BLaER1 (cell line): Measurements from ENCODE around the gene GALNTL6.

Source experiments
- H3K27ac ChIP-seq: shearing (Covaris generic); formaldehyde crosslinking; 2 replicates; pipeline ENCODE4 v1.8.1; 2022
- H3K27me3 ChIP-seq: shearing (Covaris generic); formaldehyde crosslinking; 2 replicates; pipeline ENCODE4 v1.8.1; 2022
- H3K36me3 ChIP-seq: shearing (Covaris generic); formaldehyde crosslinking; 2 replicates; pipeline ENCODE4 v1.8.1; 2022
- H3K4me1 ChIP-seq: shearing (Covaris generic); formaldehyde crosslinking; 2 replicates; pipeline ENCODE4 v1.8.1; 2022
- H3K4me2 ChIP-seq: shearing (Covaris generic); formaldehyde crosslinking; 2 replicates; pipeline ENCODE4 v1.8.1; 2022
- H3K4me3 ChIP-seq: shearing (Covaris generic); formaldehyde crosslinking; 2 replicates; pipeline ENCODE4 v1.8.1; 2022
- H3K9ac ChIP-seq: shearing (Covaris generic); formaldehyde crosslinking; 2 replicates; pipeline ENCODE4 v1.8.1; 2022
- H3K9me3 ChIP-seq: shearing (Covaris generic); formaldehyde crosslinking; 2 replicates; pipeline ENCODE4 v1.8.1; 2022
- H4K20me1 ChIP-seq: shearing (Covaris generic); formaldehyde crosslinking; 2 replicates; pipeline ENCODE4 v1.8.1; 2022
- Cebpa-rat ChIP-seq: shearing (Covaris generic); IDR thresholded peaks from 2 replicates; pipeline ENCODE4 v1.8.1; 2022

GALNTL6 gene

GRCh38 chr4:173088144-173088543 lies 1274.9 kb downstream of the GALNTL6 start:
- Histone ChIP-seq H3K27ac (no peak overlapping the region), H3K9ac (no peak overlapping the region), H3K4me2 (no peak overlapping the region), H3K4me3 (no peak overlapping the region), H3K9me3 (no peaks in the 10 kb centered on the region; the same call in 1 of the 2 replicates), H3K27me3 (no peaks in the 10 kb centered on the region), H3K36me3 (no peaks in the 10 kb centered on the region), H4K20me1 (no peaks in the 10 kb centered on the region), H3K4me1 (peaks cover 6% of the 10 kb centered on the region; the same call in 1 of the 2 replicates)
- no peak for TF ChIP-seq Cebpa-rat
